HG02870 (cell line): ENCODE measurements around the gene CAPRIN2.

ENCODE experiments used
- ATAC-seq: cut with Tn5 transposase; IDR thresholded peaks from one replicate; pipeline ENCODE4 v1.9.1; 2021; ENCODE audit warnings: mild to moderate bottlenecking, moderate library complexity; ENCODE audit not compliant: unreplicated experiment

Gene CAPRIN2

DNA sequence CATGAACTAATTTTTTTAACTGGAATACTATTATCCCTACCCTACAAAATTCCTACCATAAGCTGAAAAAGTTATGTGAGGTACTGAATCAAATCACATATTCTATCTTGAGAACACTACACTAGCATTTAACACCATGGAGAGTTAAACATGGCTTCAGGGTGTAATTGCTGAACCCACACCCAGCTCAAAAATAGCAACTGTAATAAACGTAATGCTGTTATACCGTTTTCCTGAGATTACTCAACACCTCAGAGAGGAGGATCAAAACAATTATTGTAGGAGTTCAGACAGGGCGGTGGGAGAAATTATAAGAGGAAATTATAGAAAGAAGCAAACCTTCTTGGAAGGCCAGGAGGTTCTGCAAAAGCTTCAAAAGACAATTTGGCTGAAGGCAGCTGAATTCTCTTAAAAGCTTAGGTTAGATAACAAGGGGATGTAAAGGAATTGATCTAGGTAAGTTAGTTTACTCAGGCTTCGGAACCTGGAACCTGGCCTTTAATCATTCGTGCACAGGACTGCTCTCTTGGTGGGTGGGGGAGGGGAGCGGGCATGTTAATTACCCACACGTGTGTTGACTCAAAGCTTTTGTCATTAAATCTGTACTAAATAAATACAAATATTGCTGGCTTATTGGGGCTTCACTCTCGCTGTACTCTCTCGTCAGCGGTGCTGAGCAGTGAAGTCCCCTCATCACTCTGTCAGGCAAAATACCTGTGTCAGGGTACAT lies 47.0 kb downstream of the CAPRIN2 start:
- no peak for ATAC-seq

DNA sequence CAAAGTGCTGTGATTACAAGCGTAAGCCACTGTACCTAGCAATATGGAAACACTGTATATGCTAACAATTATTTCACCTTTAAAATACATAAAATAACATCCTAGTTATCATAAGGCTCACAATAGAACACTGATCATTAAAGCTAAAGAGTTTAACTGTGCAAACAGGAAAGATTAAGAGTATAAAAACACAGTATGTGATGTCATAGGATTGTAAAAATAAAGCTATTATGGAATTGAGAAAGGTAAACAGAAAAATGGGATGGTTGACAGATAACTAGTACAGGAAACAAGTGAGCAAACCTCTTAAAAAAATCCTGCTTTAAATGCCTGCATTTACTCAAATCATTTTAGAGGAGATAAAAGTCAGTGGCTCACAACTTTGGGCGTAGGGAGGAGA lies 48.3 kb downstream of the CAPRIN2 start:
- ATAC-seq: no peak

DNA sequence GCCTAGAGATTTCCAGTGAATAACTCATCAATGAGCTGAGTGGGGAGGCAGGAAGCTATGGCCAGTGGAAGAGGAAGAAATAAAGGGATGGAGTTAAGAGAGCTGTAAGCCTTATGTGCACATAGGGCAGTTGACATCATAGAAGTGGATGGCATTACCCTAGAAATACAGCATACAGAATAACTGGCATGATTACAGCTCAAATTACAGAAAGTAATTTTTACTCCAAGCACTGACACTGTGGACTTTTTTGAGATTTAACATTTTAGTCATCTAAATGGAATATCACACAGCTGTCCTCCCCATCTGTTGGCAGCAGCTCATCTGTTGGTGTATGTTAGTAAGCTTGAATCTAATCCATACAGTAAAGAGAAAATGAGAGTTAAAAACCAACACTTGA lies 53.7 kb downstream of the CAPRIN2 start:
- no peak for ATAC-seq

GRCh38 chr12:30700216-30700900 lies 54.4 kb downstream of the CAPRIN2 start:
- ATAC-seq: no peak

DNA sequence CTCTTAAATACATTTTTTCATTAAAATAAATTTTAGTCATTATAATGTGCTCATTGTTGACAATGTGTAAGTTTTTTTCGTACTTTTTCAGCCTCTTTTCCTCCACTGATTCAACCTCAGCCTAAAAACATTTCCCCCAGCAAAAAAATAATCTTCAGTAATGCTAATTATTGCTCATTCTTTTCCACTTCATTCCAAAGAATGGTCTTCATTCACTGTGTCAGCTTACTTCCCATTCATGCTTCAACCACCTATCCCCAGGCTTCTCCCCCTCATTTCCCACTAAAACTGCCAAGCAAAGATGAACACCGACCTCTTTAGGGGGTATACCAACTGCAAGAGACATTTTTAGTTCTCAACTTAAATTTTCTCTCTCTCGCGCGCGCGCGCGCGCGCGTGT lies 56.4 kb downstream of the CAPRIN2 start:
- ATAC-seq: no peak

GRCh38 chr12:30696943-30697342 lies 57.8 kb downstream of the CAPRIN2 start:
- no peak for ATAC-seq

DNA sequence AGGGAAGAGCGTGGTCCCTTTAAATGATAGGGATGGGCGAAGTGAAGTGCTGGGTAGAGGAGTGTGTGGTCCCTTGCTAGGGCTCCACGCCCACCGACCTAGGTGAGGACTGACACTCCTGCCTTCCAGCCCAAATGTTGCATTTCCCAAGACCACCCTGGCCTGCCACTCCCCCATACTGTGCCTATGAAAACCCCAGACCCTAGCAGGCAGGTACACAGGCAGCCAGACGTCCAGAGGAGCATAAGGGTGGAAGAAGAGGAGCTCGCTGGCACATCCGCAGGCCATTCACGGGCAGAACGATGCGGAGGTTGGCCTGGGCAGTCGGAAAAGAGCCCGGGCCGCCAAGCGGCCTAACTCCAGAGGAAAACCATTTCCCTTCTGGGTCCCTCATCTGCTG lies 58.3 kb downstream of the CAPRIN2 start:
- ATAC-seq: no peak

DNA sequence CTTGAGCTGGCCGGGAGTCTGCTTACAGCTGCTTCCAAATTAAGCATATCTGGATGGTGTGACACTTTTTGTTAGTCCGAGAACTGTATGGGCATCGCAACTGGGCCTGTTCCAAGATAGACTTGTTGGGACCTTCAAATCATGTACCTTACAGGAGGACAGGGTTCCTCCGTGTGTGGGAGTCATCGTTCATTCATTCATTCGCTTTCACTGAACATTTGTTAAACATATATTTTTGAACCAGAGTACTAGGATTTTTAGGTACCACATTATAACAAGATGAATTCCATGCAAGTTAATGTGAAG lies 58.7 kb downstream of the CAPRIN2 start:
- ATAC-seq: peak; percentile 30

GRCh38 chr12:30695199-30696102 lies 59.3 kb downstream of the CAPRIN2 start, which contains the start of gene IPO8:
TSS of gene IPO8 (minus strand) at chr12:30695869. CDS start at chr12:30695647, 222 bp downstream.
- ATAC-seq: peak; percentile 70

DNA sequence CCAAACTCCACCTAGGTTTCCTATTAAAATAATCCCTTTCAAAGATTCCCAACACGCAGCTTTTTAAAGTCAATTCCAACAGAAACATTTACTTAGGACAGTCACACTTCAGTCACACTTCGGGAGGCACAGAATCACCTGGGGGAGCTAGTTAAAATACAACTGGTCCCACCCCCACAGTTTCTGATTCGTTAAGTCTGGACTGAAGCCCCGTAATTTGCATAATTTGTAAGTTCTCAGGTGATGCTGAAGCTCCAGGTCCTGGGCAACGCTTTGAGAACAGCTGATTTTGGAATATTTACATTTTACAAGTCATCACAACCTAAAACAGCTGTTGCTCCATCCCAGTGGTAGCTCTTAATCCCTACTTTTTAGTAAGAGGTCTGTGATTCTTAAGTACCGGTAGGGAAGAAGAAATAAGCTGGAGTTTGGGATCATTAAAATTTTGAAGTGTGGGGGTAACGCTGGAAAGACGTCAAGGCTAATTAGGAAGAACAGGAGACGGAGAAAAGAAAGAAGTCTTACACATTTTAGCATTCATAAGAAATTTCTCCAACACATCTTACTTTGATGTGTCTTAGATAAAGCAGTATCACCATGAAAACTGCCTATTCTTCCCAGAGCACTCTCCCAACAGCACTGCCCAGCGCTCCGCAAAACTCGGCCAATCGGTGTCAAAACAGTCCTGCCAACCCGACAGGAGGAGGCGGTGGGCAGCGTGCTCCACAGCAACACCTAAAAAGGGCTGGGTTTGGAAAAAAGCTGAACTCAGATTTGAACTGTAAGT lies 60.1 kb downstream of the CAPRIN2 start:
- peak; percentile 28 for ATAC-seq

- ATAC-seq: no peak
Measured at GRCh38 chr12:30692470-30692869, 62.3 kb downstream of the CAPRIN2 start.

DNA sequence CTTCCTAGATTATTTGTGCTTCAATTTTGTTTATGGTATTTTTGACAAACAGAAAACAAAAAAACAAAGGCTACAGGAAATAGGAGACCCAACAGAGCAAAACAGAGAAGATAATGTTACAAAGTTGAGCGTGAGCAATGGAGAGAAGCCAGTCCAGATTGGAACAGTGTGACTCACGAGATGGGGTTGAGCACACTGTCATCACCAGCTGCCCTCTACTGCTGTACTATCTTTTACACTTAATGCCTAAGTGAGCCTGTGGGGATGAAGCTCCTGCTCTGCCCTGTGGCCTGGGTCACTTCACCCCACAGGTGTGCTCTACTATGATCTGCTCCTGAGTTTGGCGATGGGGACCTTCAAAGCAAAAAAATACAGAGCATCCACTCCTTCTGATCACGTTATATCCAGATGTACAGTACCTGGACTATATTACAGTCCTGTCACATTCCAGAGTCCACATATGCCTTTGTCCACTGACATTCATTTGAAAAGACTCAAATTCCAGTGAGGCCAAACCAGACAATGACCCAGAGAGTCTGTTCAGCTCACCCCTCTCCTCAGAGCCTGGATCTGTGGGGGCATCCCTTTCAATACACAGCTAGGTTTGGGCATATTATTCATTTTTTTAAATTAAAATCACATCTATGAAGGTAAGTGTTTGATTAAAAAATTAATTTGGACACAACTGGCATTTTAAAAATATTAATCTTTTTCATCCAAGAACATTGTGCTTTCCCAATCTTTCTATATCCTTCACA lies 63.5 kb downstream of the CAPRIN2 start:
- no peak for ATAC-seq

DNA sequence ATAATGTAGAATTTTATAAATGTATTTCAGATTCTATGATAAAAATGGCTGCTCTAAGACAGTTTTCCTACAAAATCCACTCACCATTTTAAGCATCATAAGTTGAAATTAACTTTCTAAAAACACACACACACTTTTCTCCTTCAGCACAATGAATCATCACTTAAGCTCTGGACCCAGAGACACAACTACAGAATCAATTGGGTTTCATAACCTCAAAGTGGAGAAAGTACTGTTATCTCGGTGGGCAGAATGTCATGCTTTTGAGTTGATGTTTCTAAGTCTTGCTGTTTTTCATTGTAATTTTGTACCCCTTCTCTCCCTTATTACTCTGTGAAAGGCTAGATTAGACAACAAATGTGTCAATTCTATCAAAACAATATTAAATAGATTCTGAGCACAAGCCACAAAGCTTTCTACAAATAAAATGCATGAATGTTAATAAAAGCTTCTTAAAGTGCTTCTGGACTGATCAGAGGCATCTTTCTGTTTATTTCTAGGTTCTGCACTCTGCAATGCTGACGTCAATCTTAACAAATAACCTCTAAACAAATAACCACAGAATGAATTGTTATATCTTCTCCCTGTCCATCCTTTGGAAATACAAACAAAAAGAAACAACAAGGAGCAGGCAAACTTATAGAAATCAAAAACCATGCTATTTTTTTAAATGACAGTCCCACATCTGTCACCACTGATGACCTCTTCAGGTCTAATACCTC lies 67.3 kb downstream of the CAPRIN2 start:
- ATAC-seq: no peak

GRCh38 chr12:30679241-30679640 lies 75.5 kb downstream of the CAPRIN2 start:
- no peak for ATAC-seq

DNA sequence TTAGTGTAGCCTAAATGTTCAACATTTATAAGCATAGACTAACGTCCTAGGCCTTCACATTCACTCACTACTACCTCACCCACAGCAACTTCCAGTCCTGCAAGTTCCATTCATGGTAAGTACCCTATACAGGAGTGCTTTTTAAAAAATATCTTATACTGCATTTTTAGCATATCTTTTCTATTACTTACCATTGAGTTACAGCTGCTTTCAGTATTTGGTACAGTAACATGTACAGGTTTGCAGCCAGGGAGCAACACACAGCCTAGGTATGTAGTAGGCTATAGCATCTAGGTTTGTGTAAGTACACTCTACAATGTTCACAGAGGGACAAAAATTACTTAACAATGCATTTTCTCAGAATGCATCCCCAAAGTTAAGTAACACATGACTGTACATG lies 76.5 kb downstream of the CAPRIN2 start:
- no peak for ATAC-seq

- ATAC-seq: no peak
Measured at GRCh38 chr12:30661210-30661609, 93.5 kb downstream of the CAPRIN2 start.
